IMR-90 (cell line): ENCODE measurements around the gene SAMD11. TPM values are rescaled to one million over a fixed set of nuclear protein-coding genes. Genes with fewer than 3 reads are reported as not detected.
A peak's percentile ranks its signal among the peaks of the same experiment; 100 is the strongest.

ENCODE experiments used
- ATAC-seq: fragments of 200-7000 bp; cut with Tn5 transposase; 2 replicates; pipeline ENCODE4 v1.9.1; 2020; ENCODE audit warnings: low read depth, mild to moderate bottlenecking, moderate library complexity
- BruUV-seq: library from RNA; stranded (reverse); fragments of 400-500 nt; replicated peaks from 2 replicates; lab custom pipeline; 2021; lab: Mats Ljungman, UMichigan
- CTCF ChIA-PET: fragments of 300-600 bp; formaldehyde crosslinking; extraction: SDS; loops from one replicate; lab custom pipeline; 2021; ENCODE audit warnings: antibody characterized with exemption; lab: Yijun Ruan, JAX
- POLR2A ChIA-PET: fragments of 300-600 bp; sonication (Branson Sonifier 250); formaldehyde crosslinking; loops from one replicate; lab custom pipeline; 2022; ENCODE audit warnings: antibody characterized with exemption; ENCODE audit not compliant: unreplicated experiment; lab: Charles Lee
- DNase-seq: peaks from one replicate; pipeline ENCODE4 v3.0.0; 2013
- H2AFZ ChIP-seq: replicated peaks from 2 replicates; pipeline ENCODE3; 2013; ENCODE audit warnings: low read length, mild to moderate bottlenecking; ENCODE audit not compliant: poor library complexity
- H2AK5ac ChIP-seq: 2 replicates; pipeline ENCODE4 v1.6.1; 2013; ENCODE audit warnings: low read depth, low read length, inconsistent platforms
- H2AK9ac ChIP-seq: replicated peaks from 2 replicates; pipeline ENCODE3; 2013; ENCODE audit warnings: mild to moderate bottlenecking, low read depth, low read length, moderate library complexity; ENCODE audit not compliant: poor library complexity
- H2BK120ac ChIP-seq: 2 replicates; pipeline ENCODE4 v1.6.1; 2013; ENCODE audit warnings: low read depth, low read length, inconsistent platforms
- H2BK15ac ChIP-seq: 3 replicates; pipeline ENCODE4 v1.6.1; 2013; ENCODE audit warnings: low read depth, low read length, inconsistent platforms
- H2BK20ac ChIP-seq: 2 replicates; pipeline ENCODE4 v1.6.1; 2013; ENCODE audit warnings: low read depth, mild to moderate bottlenecking, inconsistent platforms, low read length, moderate library complexity
- H2BK5ac ChIP-seq: 2 replicates; pipeline ENCODE4 v1.6.1; 2013; ENCODE audit warnings: mild to moderate bottlenecking, low read depth, low read length, inconsistent platforms; ENCODE audit not compliant: poor library complexity, severe bottlenecking
- H3K14ac ChIP-seq: replicated peaks from 2 replicates; pipeline ENCODE4 v1.6.1; 2013; ENCODE audit warnings: low read depth, low read length, inconsistent platforms
- H3K18ac ChIP-seq: 2 replicates; pipeline ENCODE4 v1.6.1; 2013; ENCODE audit warnings: low read depth, low read length, control low read depth
- H3K23ac ChIP-seq: 2 replicates; pipeline ENCODE4 v1.6.1; 2013; ENCODE audit warnings: low read depth, low read length, inconsistent platforms
- H3K27ac ChIP-seq: 2 replicates; pipeline ENCODE4 v1.5.1; 2013; ENCODE audit warnings: mild to moderate bottlenecking, control low read depth, low read length; ENCODE audit not compliant: insufficient read depth
- H3K27me3 ChIP-seq: 2 replicates; pipeline ENCODE4 v1.6.1; 2013; ENCODE audit warnings: low read length; ENCODE audit not compliant: control insufficient read depth, insufficient read depth
- H3K36me3 ChIP-seq: 2 replicates; pipeline ENCODE4 v1.6.1; 2013; ENCODE audit warnings: low read length, mixed read lengths; ENCODE audit not compliant: control insufficient read depth, insufficient read depth
- H3K4ac ChIP-seq: 2 replicates; pipeline ENCODE4 v1.6.1; 2013; ENCODE audit warnings: low read depth, low read length, inconsistent platforms
- H3K4me1 ChIP-seq: 2 replicates; pipeline ENCODE4 v1.6.1; 2013; ENCODE audit warnings: low read length, mixed read lengths; ENCODE audit not compliant: control insufficient read depth, insufficient read depth
- H3K4me2 ChIP-seq: 2 replicates; pipeline ENCODE4 v1.6.1; 2013; ENCODE audit warnings: low read depth, mild to moderate bottlenecking, control low read depth, low read length, moderate library complexity
- H3K4me3 ChIP-seq: 2 replicates; pipeline ENCODE4 v1.5.1; 2013; ENCODE audit warnings: low read depth, mild to moderate bottlenecking, control low read depth, low read length, moderate library complexity; ENCODE audit not compliant: insufficient read depth
- H3K56ac ChIP-seq: 2 replicates; pipeline ENCODE4 v1.6.1; 2013; ENCODE audit warnings: low read length, inconsistent platforms; ENCODE audit not compliant: insufficient read depth; ENCODE audit errors: extremely low read depth
- H3K79me1 ChIP-seq, 2 experiments: 2 replicates each; pipeline ENCODE4 v1.6.1; 2013; ENCODE audit warnings: low read length in 2 of 2, inconsistent platforms in 1 of 2, low read depth in 1 of 2
- H3K9ac ChIP-seq: 2 replicates; pipeline ENCODE4 v1.6.1; 2013; ENCODE audit warnings: low read depth, low read length, control low read depth
- H3K9me1 ChIP-seq: 2 replicates; pipeline ENCODE4 v1.6.1; 2013; ENCODE audit warnings: low read length, inconsistent platforms; ENCODE audit not compliant: insufficient read depth
- H3K9me3 ChIP-seq: 2 replicates; pipeline ENCODE4 v1.6.1; 2013; ENCODE audit warnings: low read length; ENCODE audit not compliant: control insufficient read depth, insufficient read depth
- H4K20me1 ChIP-seq: 2 replicates; pipeline ENCODE4 v1.6.1; 2013; ENCODE audit warnings: low read length, inconsistent platforms; ENCODE audit not compliant: insufficient read depth
- H4K5ac ChIP-seq: 2 replicates; pipeline ENCODE4 v1.6.1; 2013; ENCODE audit warnings: mild to moderate bottlenecking, low read depth, low read length, control low read depth
- H4K8ac ChIP-seq, 2 experiments: 2 replicates each; pipeline ENCODE4 v1.6.1; 2013; ENCODE audit warnings: low read depth in 2 of 2, low read length in 2 of 2, control low read depth in 1 of 2, inconsistent platforms in 1 of 2
- H4K91ac ChIP-seq: 2 replicates; pipeline ENCODE4 v1.6.1; 2013; ENCODE audit warnings: low read depth, low read length, inconsistent platforms; ENCODE audit not compliant: insufficient read depth
- BHLHE40 ChIP-seq: fragments of 150-350 bp; IDR thresholded peaks from 2 replicates; pipeline ENCODE4 v1.6.1; 2016; ENCODE audit warnings: mild to moderate bottlenecking, low read depth, low read length
- CHD1 ChIP-seq: IDR thresholded peaks from 2 replicates; pipeline ENCODE4 v1.6.1; 2012; ENCODE audit warnings: low read depth, low read length, improper control_type of control experiment
- ELK1 ChIP-seq: fragments of 150-350 bp; IDR thresholded peaks from 2 replicates; pipeline ENCODE4 v1.6.1; 2016; ENCODE audit warnings: low read depth, mild to moderate bottlenecking, low read length, moderate library complexity, borderline replicate concordance
- FOS ChIP-seq: fragments of 150-350 bp; IDR thresholded peaks from 2 replicates; pipeline ENCODE4 v1.6.1; 2016; ENCODE audit warnings: low read depth, low read length
- MAZ ChIP-seq: IDR thresholded peaks from 2 replicates; pipeline ENCODE4 v1.6.1; 2012; ENCODE audit warnings: low read depth, mild to moderate bottlenecking, low read length, improper control_type of control experiment, moderate library complexity, borderline replicate concordance
- MXI1 ChIP-seq: IDR thresholded peaks from 2 replicates; pipeline ENCODE4 v1.6.1; 2012; ENCODE audit warnings: low read depth, mild to moderate bottlenecking, low read length, moderate library complexity, borderline replicate concordance
- NFE2L2 ChIP-seq: fragments of 150-350 bp; IDR thresholded peaks from 2 replicates; pipeline ENCODE4 v1.6.1; 2016; ENCODE audit warnings: low read depth, mild to moderate bottlenecking, low read length
- POLR2A ChIP-seq: IDR thresholded peaks from 2 replicates; pipeline ENCODE4 v1.6.1; 2012; ENCODE audit warnings: mild to moderate bottlenecking, low read depth, low read length
- RAD21 ChIP-seq: IDR thresholded peaks from 2 replicates; pipeline ENCODE4 v1.6.1; 2012; ENCODE audit warnings: low read length, improper control_type of control experiment
- RFX5 ChIP-seq: IDR thresholded peaks from 2 replicates; pipeline ENCODE4 v1.8.0; 2012; ENCODE audit warnings: low read depth, mild to moderate bottlenecking, low read length, moderate library complexity
- SMC3 ChIP-seq: fragments of 150-350 bp; IDR thresholded peaks from 2 replicates; pipeline ENCODE4 v1.6.1; 2016; ENCODE audit warnings: low read depth, mild to moderate bottlenecking, antibody characterized with exemption, low read length, moderate library complexity
- USF2 ChIP-seq: fragments of 150-350 bp; IDR thresholded peaks from 2 replicates; pipeline ENCODE4 v1.6.1; 2017; ENCODE audit warnings: mild to moderate bottlenecking, antibody characterized with exemption, low read length, low read depth
- WGBS, 2 experiments: methylation state at CpG; one replicate each; pipeline versions ENCODE4 v1.1.5 to v1.1.7; 2013; ENCODE audit warnings: missing lambda C conversion rate in 2 of 2; ENCODE audit not compliant: insufficient read length in 1 of 2; ENCODE audit errors: extremely low coverage in 2 of 2; 5-methylcytosine and 5-hydroxymethylcytosine counted together
- dilution Hi-C: fragments of 300-500 bp; cut with HindIII; formaldehyde crosslinking; loops from one replicate; pipeline ENCODE4 v1.14.3; 2018; ENCODE audit warnings: low sequenced_read_pairs; ENCODE audit not compliant: unreplicated experiment
- in situ Hi-C: fragments of 300-500 bp; cut with MboI; formaldehyde crosslinking; loops from 3 replicates; pipeline ENCODE4 v1.14.3; 2019; ENCODE audit warnings: low sequenced_read_pairs, inconsistent platforms, mixed read lengths
- intact Hi-C: fragments of 100-400 bp; cut with micrococcal nuclease; formaldehyde crosslinking; loops from 2 replicates; pipeline ENCODE4 v1.10.0; 2022
- polyA plus RNA-seq, 3 experiments: library from polyadenylated mRNA; depleted of rRNA; stranded (reverse); fragments of >200 nt; gene quantifications; 2 replicates each; pipeline ENCODE4 v1.2.3, GENCODE V29; 2012; ENCODE audit warnings: low replicate concordance in 1 of 3
- total RNA-seq: library from RNA; depleted of rRNA; stranded (reverse); fragments of >200 nt; gene quantifications from 2 replicates; pipeline ENCODE4 v1.2.3, GENCODE V29; 2012
- TF ChIP-seq, protein P1 (sequence below): conservative IDR thresholded peaks from 2 replicates; pipeline ENCODE4 v1.5.1; 2012; ENCODE audit warnings: mild to moderate bottlenecking, low read depth, low read length, improper control_type of control experiment

SAMD11 gene
- total and polyA plus RNA-seq, 2 of the 4 experiments (the other 2 are of a cell fraction), result 5.9 to 22.9 TPM

GRCh38 chr1:941588-942383 lies 18.1 kb downstream of the SAMD11 start:
- Histone ChIP-seq H3K23ac (no peak overlapping the region), H2AFZ (peak overlapping the region; percentile 66), H3K36me3 (peaks cover 16% of the 10 kb centered on the region), H3K4ac (peak overlapping the region; percentile 81), H2BK20ac (peak overlapping the region; percentile 20; the same call in 1 of the 2 replicates), H2AK9ac (peak overlapping the region; percentile 83), H2BK5ac (no peak overlapping the region), H2BK120ac (peak overlapping the region; percentile 87; the same call in 1 of the 2 replicates), H2BK15ac (no peak overlapping the region), H3K14ac (no peak overlapping the region), H3K4me1 (peaks cover 52% of the 10 kb centered on the region), H3K79me1 (0 out of 4 replicates have a peak, but pooled peaks cover 0 to 5% of the 10 kb centered on the region in 2 experiments), H3K4me2 (peak overlapping the region; percentile 72), H3K18ac (peak overlapping the region; percentile 23; the same call in 1 of the 2 replicates), H4K20me1 (peaks cover 16% of the 10 kb centered on the region), H3K9ac (peak overlapping the region; percentile 26; the same call in 1 of the 2 replicates), H3K4me3 (peak overlapping the region; percentile 42), H3K27me3 (no peaks in the 10 kb centered on the region), H3K9me1 (no peaks in the 10 kb centered on the region), H3K27ac (peak overlapping the region; percentile 43), H4K5ac (peak overlapping the region; percentile 16; the same call in 1 of the 2 replicates), H2AK5ac (no peak overlapping the region), H3K56ac (peak overlapping the region; percentile 44; the same call in 1 of the 2 replicates), H4K91ac (peak overlapping the region; percentile 89; the same call in 1 of the 2 replicates), H3K9me3 (no peaks in the 10 kb centered on the region), H4K8ac (peak overlapping the region; percentile 43 to 56; a peak in 2 of 4 replicates)
- POLR2A ChIA-PET, result no interaction called here
- CTCF ChIA-PET, result no interaction called here
- peak; percentile 42 for ATAC-seq
- no TSS peak for BruUV-seq
- in situ Hi-C loops, result no loop called here
- intact Hi-C loops, result loop anchor here (1.0 to 2.0 kb wide), 2 partner anchors 17 to 29 kb away; no protein-coding TSS in a partner anchor
- 1% methylated on average over 37 of the region's 98 CpGs; no CpG with 5 or more reads in 1 of the 2 experiments for WGBS, 2 experiments
- DNase-seq, result peak; percentile 51
- dilution Hi-C loops, result no loop called here
- no peak for TF ChIP-seq SMC3
- TF ChIP-seq FOS, result no peak
- no peak for TF ChIP-seq MXI1
- no peak for TF ChIP-seq USF2
- no peak for TF ChIP-seq ELK1
- TF ChIP-seq BHLHE40, result 0 out of 2 replicates have a peak, but pooled peaks have one; percentile 30
- TF ChIP-seq POLR2A, result no peak
- TF ChIP-seq, protein P1, sequence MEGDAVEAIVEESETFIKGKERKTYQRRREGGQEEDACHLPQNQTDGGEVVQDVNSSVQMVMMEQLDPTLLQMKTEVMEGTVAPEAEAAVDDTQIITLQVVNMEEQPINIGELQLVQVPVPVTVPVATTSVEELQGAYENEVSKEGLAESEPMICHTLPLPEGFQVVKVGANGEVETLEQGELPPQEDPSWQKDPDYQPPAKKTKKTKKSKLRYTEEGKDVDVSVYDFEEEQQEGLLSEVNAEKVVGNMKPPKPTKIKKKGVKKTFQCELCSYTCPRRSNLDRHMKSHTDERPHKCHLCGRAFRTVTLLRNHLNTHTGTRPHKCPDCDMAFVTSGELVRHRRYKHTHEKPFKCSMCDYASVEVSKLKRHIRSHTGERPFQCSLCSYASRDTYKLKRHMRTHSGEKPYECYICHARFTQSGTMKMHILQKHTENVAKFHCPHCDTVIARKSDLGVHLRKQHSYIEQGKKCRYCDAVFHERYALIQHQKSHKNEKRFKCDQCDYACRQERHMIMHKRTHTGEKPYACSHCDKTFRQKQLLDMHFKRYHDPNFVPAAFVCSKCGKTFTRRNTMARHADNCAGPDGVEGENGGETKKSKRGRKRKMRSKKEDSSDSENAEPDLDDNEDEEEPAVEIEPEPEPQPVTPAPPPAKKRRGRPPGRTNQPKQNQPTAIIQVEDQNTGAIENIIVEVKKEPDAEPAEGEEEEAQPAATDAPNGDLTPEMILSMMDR, result no peak
- TF ChIP-seq RAD21, result no peak
- no peak for TF ChIP-seq CHD1
- TF ChIP-seq RFX5, result no peak
- TF ChIP-seq NFE2L2, result no peak
- peak; percentile 80; the same call in 1 of the 2 replicates for TF ChIP-seq MAZ
